ENCODE data around the gene DDI1.
"Not testable (repeated sequence)": the region's sequence is repeated elsewhere in the genome, so short reads cannot be mapped to it uniquely, and the experiment has no call there.

DDI1 gene

GRCh38 chr11:104043142-104043541 is 6.7 kb downstream of the DDI1 start:
- DNase-seq: no peak

DNA sequence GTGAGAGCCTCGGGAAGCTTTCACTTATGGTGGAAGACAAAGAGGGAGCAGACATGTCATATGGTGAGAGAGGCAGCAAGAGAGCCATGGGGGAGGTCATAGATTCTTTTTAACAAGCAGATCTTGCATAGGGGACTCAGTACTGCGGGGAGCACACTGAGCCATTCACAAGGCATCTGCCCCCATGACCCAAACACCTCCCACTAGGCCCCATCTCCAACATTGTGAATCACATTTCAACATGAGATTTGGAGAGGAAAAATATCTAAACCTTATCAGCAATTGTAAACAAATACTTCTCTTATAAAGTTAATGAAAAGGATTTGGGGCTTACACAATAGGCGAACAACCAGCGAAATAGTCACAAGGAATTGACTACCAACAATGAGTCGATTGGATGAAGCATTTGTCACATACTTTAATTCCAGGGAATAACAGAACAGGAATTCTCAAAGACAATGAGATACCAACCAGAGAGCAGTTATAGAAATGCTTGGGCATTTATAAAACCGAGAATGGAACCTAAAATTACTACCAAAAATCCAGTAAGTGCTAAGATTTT is 7.3 kb downstream of the DDI1 start:
- DNase-seq: no peak

DNA sequence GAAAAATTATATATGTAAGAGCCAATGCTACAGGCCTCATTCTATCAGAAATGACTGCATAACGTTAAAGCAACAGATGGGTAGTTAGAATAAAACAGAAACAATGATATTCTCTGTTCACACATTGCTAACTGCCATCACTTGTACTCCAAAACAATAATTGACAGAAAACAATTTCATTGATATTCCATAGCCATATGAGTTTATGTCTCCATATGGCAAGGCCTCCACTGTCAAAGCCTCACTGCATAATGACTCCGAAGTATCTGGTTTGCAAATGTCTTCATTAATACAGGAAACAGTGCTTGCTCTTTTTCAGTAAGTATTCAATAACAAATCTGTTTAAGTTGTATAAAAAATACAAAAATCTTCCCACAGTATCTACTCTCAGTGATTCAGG is 9.9 kb downstream of the DDI1 start:
- no peak for DNase-seq

DNA sequence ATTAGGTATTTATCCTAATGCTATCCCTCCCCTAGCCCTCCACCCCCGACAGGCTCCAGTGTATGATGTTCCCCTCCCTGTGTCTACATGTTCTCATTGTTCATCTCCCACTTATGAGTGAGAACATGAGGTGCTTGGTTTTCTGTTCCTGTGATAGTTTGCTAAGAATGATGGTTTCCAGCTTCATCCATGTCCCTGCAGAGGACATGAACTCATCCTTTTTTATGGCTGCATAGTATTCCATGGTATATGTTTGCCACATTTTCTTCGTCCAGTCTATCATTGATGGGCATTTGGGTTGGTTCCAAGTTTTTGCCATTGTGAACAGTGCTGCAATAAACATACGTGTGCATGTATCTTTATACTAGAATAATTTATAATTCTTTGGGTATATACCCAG is 10.4 kb downstream of the DDI1 start:
- DNase-seq: not testable (repeated sequence)

- DNase-seq: no peak
Observed at GRCh38 chr11:104049116-104049515, 12.7 kb downstream of the DDI1 start.

DNA sequence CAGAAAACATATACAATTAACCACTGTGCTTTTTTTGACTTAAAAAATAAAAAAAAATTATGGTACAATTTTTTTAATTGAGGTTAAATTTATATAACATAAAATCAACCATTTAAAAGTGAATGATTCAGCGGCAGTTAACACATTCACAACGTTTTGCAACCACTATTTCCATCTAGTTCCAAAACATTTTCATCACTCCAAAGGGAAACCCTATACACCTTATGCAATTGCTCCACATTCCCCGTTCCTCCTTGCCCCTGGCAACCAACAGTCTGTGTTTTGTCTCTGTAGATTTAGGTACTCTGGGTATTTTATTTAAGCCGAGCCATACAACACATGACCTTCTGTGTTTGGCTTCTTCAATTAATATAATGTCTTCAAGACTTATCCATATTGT is 15.3 kb downstream of the DDI1 start:
- DNase-seq: no peak

DNA sequence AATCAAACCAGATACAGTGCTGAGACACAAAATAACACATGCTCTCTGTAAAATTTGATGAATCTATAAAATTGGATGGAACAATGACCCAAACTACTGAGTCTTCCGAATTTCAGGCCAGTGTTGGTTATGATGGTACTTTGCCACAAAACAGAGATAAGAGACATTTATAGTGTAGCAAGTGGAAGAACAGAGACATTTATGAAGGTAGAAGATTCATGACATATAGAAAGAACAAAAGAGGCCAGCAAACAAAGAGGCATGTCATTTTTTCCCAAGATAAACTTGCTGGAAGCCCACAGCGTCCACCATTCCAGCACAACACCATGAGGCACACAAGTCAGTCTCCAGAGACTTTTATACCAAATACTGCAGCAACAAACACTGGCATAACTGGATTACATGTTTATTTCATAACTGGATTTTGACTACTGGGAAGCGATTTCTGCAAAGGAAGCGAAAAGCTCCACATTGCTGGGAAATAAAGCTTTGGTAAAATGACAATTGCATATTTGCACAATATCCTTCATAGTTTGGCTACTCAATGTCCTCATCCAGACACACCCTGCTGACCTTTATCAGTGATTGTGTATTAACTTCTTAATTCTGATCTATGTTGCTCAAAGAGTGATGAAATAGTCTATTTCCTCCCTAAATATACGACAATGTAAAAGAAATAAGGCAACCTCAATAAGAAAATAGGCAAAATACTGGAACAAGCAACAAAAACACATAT is 17.5 kb downstream of the DDI1 start:
- DNase-seq: no peak

DNA sequence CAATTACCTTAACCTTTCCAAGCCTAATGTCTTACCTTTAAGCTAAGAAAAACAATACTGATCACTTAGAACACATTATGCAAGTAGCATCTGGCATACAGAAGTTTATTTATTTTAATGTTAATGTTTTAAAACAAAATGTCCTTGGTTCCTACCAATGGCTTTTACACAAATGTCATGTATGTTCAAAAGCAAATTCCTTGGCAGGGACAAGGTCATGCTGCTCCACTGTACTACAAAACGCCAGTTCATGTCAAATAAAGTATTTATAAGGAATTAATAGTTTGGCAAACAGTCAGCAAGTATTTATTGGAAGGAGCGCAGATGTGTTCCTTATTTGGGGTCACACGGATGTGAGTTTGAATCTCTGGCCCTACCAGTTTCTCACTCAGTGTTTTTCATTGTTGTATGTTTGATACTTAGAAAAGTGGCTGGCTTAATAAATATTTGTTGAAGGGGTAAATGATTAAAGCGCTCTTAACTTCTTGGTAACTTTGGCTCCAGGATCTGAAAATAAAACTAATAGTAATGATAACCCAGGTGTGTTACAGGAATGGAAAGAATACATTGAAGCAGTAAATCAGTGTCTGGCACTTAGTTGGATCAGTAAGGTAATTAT is 18.6 kb downstream of the DDI1 start:
- DNase-seq: no peak

GRCh38 chr11:104055596-104055995 is 19.2 kb downstream of the DDI1 start:
- DNase-seq: no peak

DNA sequence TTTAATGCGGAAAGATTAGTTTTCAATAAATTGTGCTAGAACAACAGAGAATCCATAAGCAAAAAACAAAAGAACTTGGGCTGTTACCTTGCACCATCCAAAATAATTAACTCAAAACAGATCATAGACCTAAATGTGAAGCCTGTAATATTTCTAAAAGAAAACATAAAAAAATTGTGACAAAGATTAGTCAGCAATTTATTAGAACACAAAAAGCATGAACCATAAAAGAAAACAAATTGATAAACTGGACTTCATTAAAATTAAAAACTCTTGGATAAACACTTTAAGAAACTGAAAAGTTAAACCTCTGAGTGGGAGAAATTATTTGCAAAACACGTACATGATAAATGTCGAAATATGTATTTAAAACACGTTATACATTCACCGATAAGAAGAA is 21.5 kb downstream of the DDI1 start:
- no peak for DNase-seq

GRCh38 chr11:104058680-104059079 is 22.2 kb downstream of the DDI1 start:
- DNase-seq: no peak

- no peak for DNase-seq
Observed at GRCh38 chr11:104060004-104060794, 23.8 kb downstream of the DDI1 start.

GRCh38 chr11:104060820-104061219 is 24.4 kb downstream of the DDI1 start:
- no peak for DNase-seq

- DNase-seq: no peak
Observed at GRCh38 chr11:104061853-104062521, 25.5 kb downstream of the DDI1 start.

DNA sequence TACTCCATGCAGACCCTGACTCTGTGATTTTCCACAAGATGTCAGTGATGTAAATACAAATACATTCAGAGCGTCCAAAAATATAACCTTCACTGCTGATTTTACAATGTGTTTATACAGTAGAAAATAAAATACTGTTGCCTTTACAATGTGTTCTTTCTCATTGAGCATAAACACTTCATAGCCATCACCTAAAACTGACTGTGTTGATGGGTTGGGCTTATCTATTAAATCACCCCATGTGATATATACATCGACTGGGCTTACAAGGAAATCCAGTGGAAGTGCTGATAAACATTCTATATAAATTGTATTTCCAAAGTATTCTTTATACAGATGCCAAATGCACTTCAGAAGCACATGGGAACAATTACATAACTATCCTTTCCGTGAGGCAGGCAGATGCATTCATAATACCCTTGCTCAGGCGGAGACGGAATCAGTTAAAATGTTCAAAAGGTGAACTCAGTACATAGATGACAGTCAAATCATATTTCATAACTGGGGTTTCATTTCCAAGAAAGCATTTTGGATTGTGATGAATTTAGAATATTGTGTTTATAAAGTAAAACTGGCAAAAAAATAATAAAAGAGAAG is 27.7 kb downstream of the DDI1 start:
- DNase-seq: no peak

DNA sequence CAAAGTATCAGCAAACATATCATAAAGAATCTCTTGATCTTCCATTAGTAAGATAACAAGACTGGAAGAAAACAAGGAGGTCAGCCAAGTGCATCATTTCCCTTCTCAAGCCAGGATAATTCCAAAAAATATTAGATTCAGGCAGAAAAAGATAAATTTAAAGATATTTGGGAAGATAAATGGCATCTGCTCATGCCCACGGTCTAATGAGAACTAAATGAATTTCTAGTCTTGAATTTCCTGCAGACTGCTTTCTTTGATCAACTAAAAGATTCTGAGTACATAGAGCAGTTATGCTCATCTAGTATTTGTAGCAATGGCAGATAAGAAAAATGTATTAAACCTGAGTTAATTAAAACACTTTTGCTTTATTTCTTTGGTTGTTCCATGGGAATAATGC is 31.1 kb downstream of the DDI1 start:
- no peak for DNase-seq

GRCh38 chr11:104073950-104074705 is 37.7 kb downstream of the DDI1 start:
- no peak for DNase-seq

GRCh38 chr11:104075091-104075490 is 38.7 kb downstream of the DDI1 start:
- DNase-seq: no peak

GRCh38 chr11:104075706-104076105 is 39.3 kb downstream of the DDI1 start:
- DNase-seq: no peak

DNA sequence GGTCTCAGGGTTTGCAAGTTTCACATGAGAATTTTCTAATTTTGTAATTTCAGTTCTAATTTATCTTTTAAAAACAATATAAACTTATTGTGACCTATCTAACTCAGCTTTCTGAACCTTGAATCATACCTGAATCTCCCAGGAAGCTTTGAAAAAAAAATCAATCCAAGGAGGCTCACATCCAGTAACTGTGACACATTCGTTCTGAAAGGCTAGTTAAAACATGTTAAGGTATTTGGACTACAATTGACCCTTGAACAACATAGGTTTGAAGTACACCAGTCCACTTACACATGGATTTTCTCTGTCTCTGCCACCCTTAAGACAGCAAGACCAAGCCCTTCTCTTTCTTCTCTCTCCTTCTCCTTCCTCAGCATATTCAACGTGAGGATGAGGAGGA is 40.0 kb downstream of the DDI1 start:
- no peak for DNase-seq

- DNase-seq: no peak
Observed at GRCh38 chr11:104078245-104078644, 41.8 kb downstream of the DDI1 start.

DNA sequence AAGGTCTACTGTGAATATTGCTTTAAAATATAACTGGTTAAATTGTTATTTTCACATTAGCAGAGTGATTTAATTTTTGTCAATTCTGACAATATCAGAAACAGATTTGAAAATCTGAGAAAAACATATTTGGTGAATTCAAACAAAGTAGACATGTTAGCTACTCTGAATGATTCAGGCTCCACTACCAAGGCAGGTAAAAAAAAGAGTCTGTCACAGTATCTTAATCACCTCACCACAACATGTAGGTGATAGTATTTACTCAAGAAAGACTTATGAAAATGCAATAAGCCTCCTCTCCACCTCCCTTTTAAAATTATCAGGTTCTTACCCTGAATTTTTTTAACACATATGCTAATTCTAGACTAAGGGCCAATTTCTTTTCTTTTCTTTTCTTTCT is 42.6 kb downstream of the DDI1 start:
- no peak for DNase-seq

All from activated CD4-positive, CD25-positive, alpha-beta regulatory T cell treated with anti-CD3 and anti-CD28 coated beads, Interleukin-2, amount 50 U/mL, for 72 hours (primary cell).